A549 (cell line): ENCODE results near the gene ATP6V0E1.

Source experiments
- BCL3 ChIP-seq: fragments of >200 bp; sonication (Bioruptor Twin); formaldehyde crosslinking; IDR thresholded peaks from 3 replicates; pipeline ENCODE4 v1.6.1; 2016
- CEBPB ChIP-seq, 2 experiments: fragments of >200 bp in 1 of 2; sonication (Bioruptor Twin) in 1 of 2; formaldehyde crosslinking in 1 of 2; IDR thresholded peaks; 2 replicates each; pipeline ENCODE4 v1.6.1; 2012 to 2016
- CHD2 ChIP-seq: fragments of 150-350 bp; IDR thresholded peaks from 2 replicates; pipeline ENCODE4 v1.6.1; 2014; ENCODE audit warnings: low read length; ENCODE audit not compliant: partially characterized antibody
- CTCF ChIP-seq: fragments of >200 bp; sonication (Bioruptor Twin); formaldehyde crosslinking; IDR thresholded peaks from 3 replicates; pipeline ENCODE4 v1.5.1; 2016
- MAFK ChIP-seq: fragments of 450-650 bp; IDR thresholded peaks from 2 replicates; pipeline ENCODE4 v1.6.1; 2014; ENCODE audit not compliant: partially characterized antibody
- NR3C1 ChIP-seq: fragments of >200 bp; sonication (Bioruptor Twin); formaldehyde crosslinking; IDR thresholded peaks from 3 replicates; pipeline ENCODE4 v1.6.1; 2017
- TFCP2L1 ChIP-seq: fragments of 250-450 bp; sonication (Bioruptor Pico); IDR thresholded peaks from 2 replicates; pipeline ENCODE4 v1.5.0; 2021; ENCODE audit warnings: mild to moderate bottlenecking
- TP53 ChIP-seq: fragments of 250-450 bp; sonication (Bioruptor Pico); IDR thresholded peaks from 2 replicates; pipeline ENCODE4 v1.5.0; 2021; ENCODE audit warnings: mild to moderate bottlenecking, moderate library complexity
- ZFP36 ChIP-seq: fragments of 450-650 bp; IDR thresholded peaks from 2 replicates; pipeline ENCODE4 v1.6.1; 2014; ENCODE audit warnings: borderline replicate concordance; ENCODE audit not compliant: partially characterized antibody

DNA sequence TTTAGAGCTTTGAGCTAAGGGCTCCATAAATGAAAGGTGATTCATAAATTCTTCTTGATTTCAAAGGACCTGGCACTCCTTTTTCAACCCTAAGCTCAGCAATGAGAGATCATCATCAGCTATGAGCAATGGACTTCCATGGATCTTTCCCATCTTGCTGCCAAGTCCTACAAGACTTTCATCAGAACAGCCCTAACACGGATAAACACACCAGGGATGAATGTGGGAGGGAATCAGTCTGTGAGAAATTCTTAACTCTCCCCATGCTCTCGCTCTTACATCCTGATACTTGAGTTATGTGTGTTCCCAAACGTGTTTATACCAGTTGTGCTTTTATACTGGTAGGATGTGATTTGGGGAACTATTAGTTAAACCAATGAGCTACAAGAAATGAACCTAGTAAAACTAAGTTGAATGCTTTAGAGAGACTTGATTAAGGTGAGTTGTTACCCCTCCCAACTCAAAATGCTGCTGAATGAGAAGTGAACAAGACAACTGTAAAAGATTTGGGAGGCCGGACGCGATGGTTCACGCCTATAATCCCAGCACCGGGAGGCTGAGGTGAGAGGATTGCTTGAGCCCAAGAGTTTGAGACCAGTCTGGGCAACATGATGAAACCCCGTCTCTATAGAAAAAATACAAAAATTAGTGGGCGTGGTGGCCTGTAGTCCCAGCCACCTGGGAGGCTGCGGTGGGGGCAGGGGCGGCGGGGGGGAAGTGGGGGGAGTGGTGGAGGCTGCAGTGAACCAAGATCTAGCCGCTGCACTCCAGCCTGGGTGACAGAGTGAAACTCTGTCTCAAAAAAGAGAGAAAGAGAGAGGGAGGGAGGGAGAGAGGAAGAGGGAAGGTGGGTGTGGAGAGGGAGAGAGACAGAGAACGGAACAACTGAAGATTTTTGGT lies 29.5 kb upstream of the ATP6V0E1 start:
- TF ChIP-seq CTCF (no peak), CHD2 (no peak), TP53 (no peak), NR3C1 (no peak), MAFK (no peak), TFCP2L1 (CRISPR knock-in tag) (no peak), BCL3 (no peak), ZFP36 (no peak), CEBPB (IDR thresholded peaks at IDR 0.05) (no peak)
